ENCODE measurements around the gene TNFRSF12A.

TNFRSF12A gene

DNA sequence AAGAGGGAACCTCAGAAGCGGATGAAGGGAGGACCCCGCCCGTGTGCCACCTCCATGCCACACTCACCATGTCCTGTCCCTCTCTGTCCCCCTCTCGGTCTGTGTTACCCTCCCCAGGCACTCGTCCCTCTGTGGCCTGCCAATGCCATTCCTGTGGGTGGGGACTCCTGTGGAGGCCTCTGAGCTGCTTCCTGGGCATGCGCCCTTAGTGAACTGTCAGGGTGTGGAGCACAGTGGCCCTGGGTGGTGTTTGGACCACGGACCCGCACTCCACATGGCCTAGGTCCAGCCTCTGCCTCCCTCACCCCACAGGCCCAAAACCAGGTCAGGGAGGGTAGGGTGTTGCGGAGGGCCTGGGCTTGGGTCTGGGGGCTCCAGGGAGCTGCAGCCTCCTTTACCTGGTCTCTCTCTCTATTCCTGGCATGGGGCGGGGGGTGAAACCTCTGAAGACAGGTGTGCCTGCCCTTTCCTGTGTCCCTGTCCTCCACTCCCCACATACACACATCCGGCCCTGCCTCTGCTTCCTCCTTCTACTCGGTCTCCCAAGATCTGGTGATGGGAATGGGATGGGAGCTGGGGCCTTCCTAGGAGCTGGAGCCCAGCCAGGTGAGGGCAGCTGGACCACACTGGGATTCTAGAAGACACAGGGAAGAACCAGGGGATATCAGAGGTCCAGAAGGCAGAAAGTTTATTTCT lies 28.5 kb upstream of the TNFRSF12A start:
- DNase-seq (ENCODE audit: insufficient read length, low spot score) (no peak), FAIRE-seq (no peak)
- TF ChIP-seq, protein P1, sequence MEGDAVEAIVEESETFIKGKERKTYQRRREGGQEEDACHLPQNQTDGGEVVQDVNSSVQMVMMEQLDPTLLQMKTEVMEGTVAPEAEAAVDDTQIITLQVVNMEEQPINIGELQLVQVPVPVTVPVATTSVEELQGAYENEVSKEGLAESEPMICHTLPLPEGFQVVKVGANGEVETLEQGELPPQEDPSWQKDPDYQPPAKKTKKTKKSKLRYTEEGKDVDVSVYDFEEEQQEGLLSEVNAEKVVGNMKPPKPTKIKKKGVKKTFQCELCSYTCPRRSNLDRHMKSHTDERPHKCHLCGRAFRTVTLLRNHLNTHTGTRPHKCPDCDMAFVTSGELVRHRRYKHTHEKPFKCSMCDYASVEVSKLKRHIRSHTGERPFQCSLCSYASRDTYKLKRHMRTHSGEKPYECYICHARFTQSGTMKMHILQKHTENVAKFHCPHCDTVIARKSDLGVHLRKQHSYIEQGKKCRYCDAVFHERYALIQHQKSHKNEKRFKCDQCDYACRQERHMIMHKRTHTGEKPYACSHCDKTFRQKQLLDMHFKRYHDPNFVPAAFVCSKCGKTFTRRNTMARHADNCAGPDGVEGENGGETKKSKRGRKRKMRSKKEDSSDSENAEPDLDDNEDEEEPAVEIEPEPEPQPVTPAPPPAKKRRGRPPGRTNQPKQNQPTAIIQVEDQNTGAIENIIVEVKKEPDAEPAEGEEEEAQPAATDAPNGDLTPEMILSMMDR (IDR thresholded peaks at IDR 0.05; ENCODE audit: insufficient read depth, missing control alignments): no peak

DNA sequence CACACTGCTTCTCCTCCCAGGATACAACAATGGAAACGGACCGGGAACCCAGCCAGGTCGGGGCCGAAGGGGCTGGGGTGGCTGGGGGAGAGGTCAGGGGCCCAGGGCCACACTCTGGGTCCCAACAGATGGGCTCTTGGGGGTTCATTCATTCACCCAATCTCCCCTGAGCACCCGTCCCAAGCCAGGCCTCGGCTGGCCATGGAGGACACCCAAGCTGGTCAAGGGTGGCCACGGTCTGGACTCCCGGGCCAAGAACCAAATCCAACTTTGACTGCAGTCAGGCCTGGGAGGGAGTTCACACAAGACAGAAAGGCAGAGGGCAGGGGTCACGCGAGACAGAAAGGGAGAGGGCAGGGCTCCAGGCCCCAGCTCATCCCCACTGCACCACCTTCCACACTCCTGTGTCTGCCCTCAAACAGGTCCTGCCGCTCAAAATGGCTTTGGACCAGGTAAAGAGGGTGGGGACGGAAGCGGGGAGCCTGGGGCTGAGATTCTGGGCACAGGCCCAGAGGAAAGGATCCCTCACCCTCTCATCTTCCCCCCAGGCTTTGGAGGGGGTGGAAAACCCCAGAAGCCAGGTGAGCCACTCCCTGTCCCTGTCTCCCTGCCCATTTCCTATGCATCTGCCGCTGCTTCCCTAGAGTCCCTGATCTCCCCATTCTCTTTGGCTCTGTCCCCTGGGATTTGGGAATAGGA lies 27.6 kb upstream of the TNFRSF12A start:
- FAIRE-seq (no peak), DNase-seq (ENCODE audit: insufficient read length, low spot score) (no peak)
- TF ChIP-seq, protein P1 (IDR thresholded peaks at IDR 0.05; ENCODE audit: insufficient read depth, missing control alignments): no peak

DNA sequence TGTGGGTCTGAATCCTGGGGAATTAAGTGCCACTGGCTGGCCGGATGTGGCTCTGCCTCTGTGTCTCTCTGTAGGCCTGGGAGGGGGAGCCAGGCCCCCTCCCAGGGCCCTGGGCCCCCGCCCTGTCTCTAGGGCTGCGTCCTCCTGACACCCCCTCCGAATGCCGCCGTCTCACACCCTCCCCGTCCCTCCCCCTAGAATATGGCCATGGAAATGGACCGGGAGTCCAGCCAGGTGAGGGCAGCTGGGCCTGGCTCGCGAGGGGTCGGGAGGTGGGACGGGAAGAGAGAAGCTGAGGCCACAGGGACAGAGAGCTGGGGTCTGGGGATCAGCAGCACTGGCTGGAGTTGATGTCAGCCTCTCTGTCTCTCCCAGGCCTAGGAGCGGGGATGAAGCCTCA lies 23.9 kb upstream of the TNFRSF12A start:
- FAIRE-seq (no peak), DNase-seq (ENCODE audit: insufficient read length, low spot score) (no peak)
- TF ChIP-seq, protein P1 (IDR thresholded peaks at IDR 0.05; ENCODE audit: insufficient read depth, missing control alignments): no peak

DNA sequence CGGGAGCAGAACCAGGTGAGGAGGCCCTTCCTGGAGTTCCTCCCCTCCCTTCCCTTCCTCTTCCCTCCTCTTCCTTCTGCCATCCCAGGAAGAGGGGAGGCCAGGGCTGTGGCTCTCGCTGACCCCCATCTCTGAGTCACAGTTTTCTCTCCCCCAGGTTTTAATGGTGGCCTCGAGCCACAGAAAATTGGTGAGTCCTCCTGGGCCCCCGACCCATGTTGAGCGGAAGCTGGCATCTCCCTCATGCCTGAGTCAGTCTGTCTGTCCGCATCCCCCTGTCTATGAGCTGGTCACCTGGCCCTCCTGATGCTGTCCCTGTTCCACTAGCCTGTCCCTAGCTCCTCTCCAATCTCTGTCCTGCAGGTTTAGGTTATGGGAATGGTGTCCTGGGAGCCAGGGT lies 20.2 kb upstream of the TNFRSF12A start:
- TF ChIP-seq, protein P1 (IDR thresholded peaks at IDR 0.05; ENCODE audit: insufficient read depth, missing control alignments): no peak
- no peak for FAIRE-seq
- no peak for DNase-seq (ENCODE audit: insufficient read length, low spot score)

DNA sequence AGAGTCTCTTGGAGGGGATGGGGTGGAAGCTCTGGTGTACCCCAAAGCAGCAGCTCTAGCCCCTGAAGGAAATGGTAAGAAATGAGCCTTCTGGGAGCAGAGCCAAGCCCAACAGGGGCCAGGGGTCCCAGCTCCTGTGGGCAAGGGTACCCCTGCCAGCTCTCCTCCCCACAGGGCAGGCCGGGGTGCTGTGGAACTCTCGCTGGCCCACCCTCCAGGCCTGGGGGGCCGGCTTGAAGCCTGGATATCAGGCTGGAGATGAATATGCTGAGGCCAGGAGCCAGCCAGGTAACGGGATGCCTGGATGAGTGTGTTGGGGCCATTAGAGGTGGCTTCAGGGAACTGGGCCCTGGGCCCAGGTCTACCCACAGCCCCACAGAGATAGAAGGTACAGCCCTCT lies 19.6 kb upstream of the TNFRSF12A start:
- no peak for DNase-seq (ENCODE audit: insufficient read length, low spot score)
- TF ChIP-seq, protein P1 (IDR thresholded peaks at IDR 0.05; ENCODE audit: insufficient read depth, missing control alignments): no peak
- FAIRE-seq: no peak

DNA sequence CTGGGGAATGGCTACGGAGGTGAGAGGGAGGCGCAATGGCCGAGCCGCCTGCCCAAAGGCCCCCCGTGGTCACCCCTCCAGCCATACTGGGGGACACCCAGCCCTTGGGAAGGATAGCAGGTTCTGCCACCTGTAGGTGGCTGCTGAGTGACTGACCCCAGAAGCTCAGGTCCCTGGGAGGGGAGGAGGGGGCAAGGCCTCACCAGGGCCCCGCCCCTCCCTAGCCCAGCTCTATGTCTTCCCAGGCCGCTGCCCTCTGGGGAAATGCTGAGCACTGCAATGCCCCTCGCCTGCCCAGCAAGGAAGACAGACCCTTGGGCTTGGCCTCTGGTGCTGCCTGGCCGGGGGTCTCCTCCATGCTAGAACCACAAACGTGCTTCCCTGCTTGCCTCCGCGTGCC lies 18.9 kb upstream of the TNFRSF12A start:
- DNase-seq (ENCODE audit: insufficient read length, low spot score) (no peak), FAIRE-seq (no peak)
- TF ChIP-seq, protein P1 (IDR thresholded peaks at IDR 0.05; ENCODE audit: insufficient read depth, missing control alignments): no peak

All from D721Med (cell line).